H1 (cell line): ENCODE data around the gene KRT10. TPM values are rescaled to one million over a fixed set of nuclear protein-coding genes. Genes with fewer than 3 reads are reported as not detected.

Source experiments
- CTCF ChIA-PET: fragments of 300-600 bp; sonication (Branson Sonifier 250); formaldehyde crosslinking; loops from one replicate; lab custom pipeline; 2021; ENCODE audit not compliant: partially characterized antibody; lab: Charles Lee
- POLR2A ChIA-PET: fragments of 300-600 bp; sonication (Branson Sonifier 250); formaldehyde crosslinking; loops from one replicate; lab custom pipeline; 2021; ENCODE audit warnings: inconsistent platforms; ENCODE audit not compliant: partially characterized antibody; lab: Charles Lee
- DNase-seq, 2 experiments: peaks; one replicate each; pipeline versions ENCODE4 v3.0.0 to v3.0.0-alpha.2; 2010 to 2022; ENCODE audit warnings: low spot score in 2 of 2, low read depth in 1 of 2, mixed read lengths in 1 of 2
- FAIRE-seq: peaks from 2 replicates; lab custom pipeline; 2011; peaks lifted over from hg19 to GRCh38; lab: Jason Lieb, UNC
- H2AFZ ChIP-seq: 2 replicates; pipeline ENCODE4 v1.8.1; 2012; ENCODE audit warnings: low read length, inconsistent platforms
- H2AK5ac ChIP-seq: 2 replicates; pipeline ENCODE4 v1.6.1; 2013; ENCODE audit warnings: low read depth, low read length
- H2BK120ac ChIP-seq: replicated peaks from 2 replicates; pipeline ENCODE3; 2013; ENCODE audit warnings: low read depth, low read length, inconsistent platforms
- H2BK12ac ChIP-seq: 2 replicates; pipeline ENCODE4 v1.6.1; 2013; ENCODE audit warnings: low read depth, low read length
- H2BK15ac ChIP-seq: 2 replicates; pipeline ENCODE4 v1.6.1; 2013; ENCODE audit warnings: low read length
- H2BK20ac ChIP-seq: 2 replicates; pipeline ENCODE4 v1.6.1; 2013; ENCODE audit warnings: low read length
- H2BK5ac ChIP-seq: 2 replicates; pipeline ENCODE4 v1.6.1; 2013; ENCODE audit warnings: low read depth, low read length
- H3K14ac ChIP-seq: 2 replicates; pipeline ENCODE4 v1.6.1; 2013; ENCODE audit warnings: inconsistent platforms; ENCODE audit not compliant: insufficient read length
- H3K18ac ChIP-seq: 2 replicates; pipeline ENCODE4 v1.6.1; 2013; ENCODE audit warnings: low read length; ENCODE audit errors: extremely low read depth
- H3K23ac ChIP-seq: 2 replicates; pipeline ENCODE4 v1.6.1; 2013; ENCODE audit warnings: inconsistent platforms; ENCODE audit not compliant: insufficient read length
- H3K23me2 ChIP-seq: 2 replicates; pipeline ENCODE4 v1.6.1; 2013; ENCODE audit warnings: low read depth, low read length
- H3K27ac ChIP-seq: 2 replicates; pipeline ENCODE4 v1.6.1; 2011; ENCODE audit warnings: low read depth, low read length, inconsistent platforms
- H3K27me3 ChIP-seq, 4 experiments: replicated peaks in 1 of 4; 1 replicate in 1 of 4; 2 replicates in 3 of 4; pipeline versions ENCODE4 v1.6.1 to v1.8.1; 2011 to 2013; ENCODE audit warnings: low read length in 3 of 4, mild to moderate bottlenecking in 3 of 4, inconsistent platforms in 2 of 4, mixed read lengths in 2 of 4, moderate library complexity in 1 of 4; ENCODE audit not compliant: control insufficient read depth in 3 of 4, insufficient read depth in 3 of 4; ENCODE audit errors: extremely low read depth in 1 of 4
- H3K36me3 ChIP-seq, 4 experiments: 2 replicates each; pipeline versions ENCODE4 v1.6.1 to v1.8.1; 2011 to 2013; ENCODE audit warnings: mild to moderate bottlenecking in 4 of 4, low read length in 3 of 4, moderate library complexity in 2 of 4, control low read depth in 1 of 4, inconsistent platforms in 1 of 4; ENCODE audit not compliant: insufficient read depth in 4 of 4, control insufficient read depth in 2 of 4
- H3K4ac ChIP-seq: replicated peaks from 2 replicates; pipeline ENCODE3; 2013; ENCODE audit warnings: low read length, low read depth, mixed read lengths, inconsistent platforms; ENCODE audit not compliant: insufficient read length
- H3K4me1 ChIP-seq, 4 experiments: replicated peaks in 1 of 4; 1 replicate in 1 of 4; 2 replicates in 3 of 4; pipeline versions ENCODE4 v1.6.1 to v1.8.1; 2011 to 2013; ENCODE audit warnings: low read length in 3 of 4, inconsistent platforms in 2 of 4, mixed read lengths in 1 of 4; ENCODE audit not compliant: insufficient read depth in 4 of 4, control insufficient read depth in 3 of 4
- H3K4me2 ChIP-seq, 2 experiments: 2 replicates each; pipeline versions ENCODE4 v1.6.1 to v1.8.1; 2011 to 2013; ENCODE audit warnings: low read depth in 2 of 2, low read length in 2 of 2, control low read depth in 1 of 2, inconsistent platforms in 1 of 2, mild to moderate bottlenecking in 1 of 2; ENCODE audit not compliant: insufficient read depth in 1 of 2
- H3K4me3 ChIP-seq, 4 experiments: fragments of 200-600, 300-600 bp in 1 of 4; sonication (generic), shearing (Covaris generic), sonication (Bioruptor Twin) in 1 of 4; 2 replicates each; pipeline versions ENCODE4 v1.5.1 to v1.8.1; 2011 to 2016; ENCODE audit warnings: low read length in 4 of 4, low read depth in 3 of 4, control low read depth in 2 of 4, inconsistent platforms in 2 of 4, mild to moderate bottlenecking in 2 of 4, mixed read lengths in 1 of 4, moderate library complexity in 1 of 4; ENCODE audit not compliant: insufficient read depth in 2 of 4; ENCODE audit errors: extremely low read depth in 1 of 4
- H3K56ac ChIP-seq: replicated peaks from 2 replicates; pipeline ENCODE3; 2013; ENCODE audit warnings: low read depth, mild to moderate bottlenecking, mixed read lengths, low read length, inconsistent platforms; ENCODE audit not compliant: insufficient read length
- H3K79me1 ChIP-seq: 2 replicates; pipeline ENCODE4 v1.6.1; 2013; ENCODE audit warnings: low read depth, low read length, control low read depth
- H3K79me2 ChIP-seq, 2 experiments: 2 replicates each; pipeline versions ENCODE4 v1.6.1 to v1.8.1; 2012 to 2013; ENCODE audit warnings: low read length in 2 of 2, mild to moderate bottlenecking in 2 of 2, inconsistent platforms in 1 of 2; ENCODE audit not compliant: insufficient read depth in 2 of 2, control insufficient read depth in 1 of 2
- H3K9ac ChIP-seq, 4 experiments: replicated peaks in 1 of 4; 1 replicate in 1 of 4; 2 replicates in 3 of 4; pipeline versions ENCODE4 v1.6.1 to v1.8.1; 2011 to 2013; ENCODE audit warnings: low read depth in 3 of 4, low read length in 3 of 4, control low read depth in 2 of 4, mild to moderate bottlenecking in 2 of 4, moderate library complexity in 2 of 4, inconsistent platforms in 1 of 4; ENCODE audit errors: extremely low read depth in 1 of 4
- H3K9me3 ChIP-seq, 2 experiments: 2 replicates each; pipeline versions ENCODE4 v1.6.1 to v1.8.1; 2012 to 2013; ENCODE audit warnings: mild to moderate bottlenecking in 2 of 2, moderate library complexity in 2 of 2, control low read depth in 1 of 2, inconsistent platforms in 1 of 2, low read depth in 1 of 2, low read length in 1 of 2, mixed read lengths in 1 of 2; ENCODE audit not compliant: insufficient read depth in 2 of 2
- H4K20me1 ChIP-seq, 2 experiments: replicated peaks in 1 of 2; 2 replicates each; pipeline versions ENCODE3 to v1.8.1; 2011 to 2013; ENCODE audit warnings: inconsistent platforms in 2 of 2, low read length in 2 of 2, mild to moderate bottlenecking in 1 of 2; ENCODE audit not compliant: insufficient read depth in 2 of 2, control insufficient read depth in 1 of 2
- H4K5ac ChIP-seq: 2 replicates; pipeline ENCODE4 v1.6.1; 2013; ENCODE audit warnings: low read length, low read depth, mixed read lengths, inconsistent platforms; ENCODE audit not compliant: insufficient read length
- H4K8ac ChIP-seq: 2 replicates; pipeline ENCODE4 v1.8.0; 2013; ENCODE audit warnings: mild to moderate bottlenecking, moderate library complexity, low read length, inconsistent platforms; ENCODE audit not compliant: insufficient read depth; ENCODE audit errors: extremely low read depth
- H4K91ac ChIP-seq: replicated peaks from 2 replicates; pipeline ENCODE3; 2013; ENCODE audit warnings: low read length, mixed read lengths, inconsistent platforms; ENCODE audit not compliant: insufficient read length
- EGR1 ChIP-seq: IDR thresholded peaks from 2 replicates; pipeline ENCODE4 v1.6.1; 2011; ENCODE audit warnings: low read depth, low read length, borderline replicate concordance
- EP300 ChIP-seq, 2 experiments: IDR thresholded peaks; 1 replicate in 1 of 2; 2 replicates in 1 of 2; pipeline ENCODE4 v1.6.1; 2011 to 2012; ENCODE audit warnings: low read depth in 2 of 2, low read length in 2 of 2, mild to moderate bottlenecking in 2 of 2, borderline replicate concordance in 1 of 2, inconsistent platforms in 1 of 2, moderate library complexity in 1 of 2
- GABPA ChIP-seq: IDR thresholded peaks from 2 replicates; pipeline ENCODE4 v1.6.1; 2011; ENCODE audit warnings: mild to moderate bottlenecking, low read length, moderate library complexity, borderline replicate concordance; ENCODE audit not compliant: insufficient read depth
- GTF2F1 ChIP-seq: IDR thresholded peaks from 2 replicates; pipeline ENCODE4 v1.6.1; 2012; ENCODE audit warnings: low read depth, low read length, improper control_type of control experiment, borderline replicate concordance
- KDM4A ChIP-seq: IDR thresholded peaks from one replicate; pipeline ENCODE4 v1.7.1; 2012; ENCODE audit warnings: low read depth, mild to moderate bottlenecking, moderate library complexity, low read length, inconsistent platforms; ENCODE audit not compliant: severe bottlenecking
- MAFK ChIP-seq: IDR thresholded peaks from 2 replicates; pipeline ENCODE4 v1.6.1; 2012; ENCODE audit warnings: low read depth, mild to moderate bottlenecking, improper control_type of control experiment, low read length
- PHF8 ChIP-seq: fragments of 200-600 bp; sonication (generic); conservative IDR thresholded peaks from 2 replicates; pipeline ENCODE4 v1.7.1; 2012; ENCODE audit warnings: low read depth, mild to moderate bottlenecking, inconsistent platforms, low read length, moderate library complexity
- TAF1 ChIP-seq: IDR thresholded peaks from 2 replicates; pipeline ENCODE4 v1.6.1; 2011; ENCODE audit warnings: mild to moderate bottlenecking, low read depth, low read length
- WGBS, 2 experiments: shearing (Covaris generic) in 1 of 2; methylation state at CpG; one replicate each; pipeline versions ENCODE4 v1.1.6 to v1.1.7; 2013 to 2015; ENCODE audit warnings: low lambda C conversion rate in 2 of 2, mixed read lengths in 2 of 2, inconsistent platforms in 1 of 2, low coverage in 1 of 2, missing lambda C conversion rate in 1 of 2; ENCODE audit not compliant: insufficient replicate concordance in 2 of 2, insufficient coverage in 1 of 2, insufficient read length in 1 of 2; ENCODE audit errors: extremely low coverage in 1 of 2, missing lambda C conversion rate in 1 of 2; 5-methylcytosine and 5-hydroxymethylcytosine counted together
- polyA plus RNA-seq, 7 experiments: library from polyadenylated mRNA; depleted of rRNA in 3 of 7; stranded (reverse) in 5 of 7; unstranded in 2 of 7; fragments of >200 nt in 5 of 7; fragments of 200-250 nt in 2 of 7; gene quantifications; 1 replicate in 5 of 7; 2 replicates in 1 of 7; 4 replicates in 1 of 7; pipeline versions ENCODE4 v1.2.1 to v1.2.3, GENCODE V29; 2011 to 2013; ENCODE audit warnings: missing spikeins in 2 of 7, mixed read lengths in 2 of 7
- total RNA-seq: library from RNA; stranded (reverse); fragmentation: NEBNext Ultra II Directional; extraction: Animal tissue kit (Norgen Biotek cat#: 25700); gene quantifications from 2 replicates; pipeline ENCODE4 v1.2.1, GENCODE V29; 2021

KRT10 gene
- total and polyA plus RNA-seq, 2 of the 8 experiments (the other 6 are each of a cell fraction or from before 2014, with no cell fraction given), result 3.5 to 39.4 TPM

DNA sequence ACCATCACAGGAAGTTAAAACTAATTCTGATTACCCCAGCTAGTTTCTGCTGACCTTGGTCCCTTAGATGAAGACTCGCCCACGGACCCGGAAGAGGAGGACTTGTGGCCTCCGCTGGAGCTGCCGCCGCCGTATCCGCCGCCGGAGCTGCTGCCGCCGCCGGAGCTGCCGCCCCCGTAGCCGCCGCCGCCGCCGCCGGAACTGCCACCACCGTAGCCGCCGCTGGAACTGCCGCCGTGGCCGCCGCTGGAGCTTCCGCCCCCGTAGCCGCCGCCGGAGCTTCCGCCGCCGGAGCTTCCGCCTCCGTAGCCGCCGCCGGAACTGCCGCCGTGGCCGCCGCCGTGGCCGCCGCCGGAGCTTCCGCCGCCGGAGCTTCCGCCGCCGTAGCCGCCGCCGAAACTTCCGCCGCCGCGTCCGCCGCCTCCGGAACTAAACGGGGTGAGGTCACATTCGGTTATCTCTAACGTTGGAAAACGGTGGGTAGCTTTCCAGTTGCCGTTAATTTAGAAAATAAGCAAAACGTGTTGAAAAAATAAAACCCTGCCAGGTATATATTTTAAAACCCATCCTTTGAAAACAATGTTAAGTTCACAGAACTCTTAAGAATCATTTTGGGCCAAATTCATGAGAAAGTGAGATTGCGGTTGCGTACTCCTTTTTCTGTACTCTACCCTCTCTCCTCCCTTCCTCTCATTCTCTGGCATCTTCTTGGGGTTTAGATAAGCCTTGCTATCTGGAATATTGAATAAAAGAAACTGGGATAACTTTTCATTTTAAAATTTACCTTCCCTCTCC, 3.5 kb downstream of the KRT10 start:
- no peaks in the 10 kb centered on the region; a peak in 2 of 7 replicates for H3K27me3 ChIP-seq
- no peaks in the 10 kb centered on the region for H3K79me2 ChIP-seq
- H2BK12ac ChIP-seq, result no peak overlapping the region
- no peak overlapping the region for H3K27ac ChIP-seq
- H3K23me2 ChIP-seq, result no peaks in the 10 kb centered on the region
- no peak overlapping the region for H4K91ac ChIP-seq
- peak overlapping the region; percentile 54 to 86 (median 68) for H3K4me3 ChIP-seq
- no peak overlapping the region for H3K14ac ChIP-seq
- no peak overlapping the region for H4K5ac ChIP-seq
- H3K36me3 ChIP-seq, result peaks cover 0 to 5% (median 4%) of the 10 kb centered on the region in 4 experiments; a peak in 2 of 8 replicates
- H3K4ac ChIP-seq, result no peak overlapping the region
- no peak overlapping the region for H2BK5ac ChIP-seq
- WGBS, 2 experiments, result 4% methylated on average over 61 of the region's 73 CpGs; no CpG with 5 or more reads in 1 of the 2 experiments
- H3K18ac ChIP-seq, result no peak overlapping the region
- no peaks in the 10 kb centered on the region for H4K20me1 ChIP-seq
- no peak overlapping the region for H2BK120ac ChIP-seq
- H3K9ac ChIP-seq, result peak overlapping the region in 2 of 4 experiments; percentile 34 to 59; a peak in 2 of 7 replicates
- no peaks in the 10 kb centered on the region for H3K79me1 ChIP-seq
- peak in 1 of 2 experiments; percentile 69 for DNase-seq
- H3K23ac ChIP-seq, result no peak overlapping the region
- no peak overlapping the region for H2BK15ac ChIP-seq
- CTCF ChIA-PET, result interaction anchor here (1.2 kb wide), 1 partner anchor 45 kb away, joined by 3 read pairs; no protein-coding TSS in a partner anchor
- H3K4me1 ChIP-seq, result no peaks in the 10 kb centered on the region; a peak in 1 of 7 replicates
- H4K8ac ChIP-seq, result peak overlapping the region; percentile 92; the same call in 1 of the 2 replicates
- POLR2A ChIA-PET, result interaction anchor here (1.1 to 1.2 kb wide), 3 partner anchors 14 to 870 kb away, joined by 3 to 5 read pairs (median 4); no protein-coding TSS in a partner anchor
- TF ChIP-seq PHF8 (peak; percentile 75), EP300 (IDR thresholded peaks at IDR 0.05; ENCODE audit: borderline replicate concordance in 1 of 2, low read depth in 2 of 2, low read length in 2 of 2) (peak in 1 of 2 experiments; percentile 94; a peak in 2 of 3 replicates), GTF2F1 (no peak), MAFK (no peak), TAF1 (0 out of 2 replicates have a peak, but pooled peaks have one; percentile 41), EGR1 (peak; percentile 77), GABPA (peak; percentile 51; the same call in 1 of the 2 replicates), KDM4A (peak; percentile 40)
- TF ChIP-seq, all 59 proteins: peak for 6
- no peak overlapping the region for H2BK20ac ChIP-seq
- no peaks in the 10 kb centered on the region for H3K9me3 ChIP-seq
- peak overlapping the region; percentile 57 to 66 for H3K4me2 ChIP-seq
- H3K56ac ChIP-seq, result peak overlapping the region; percentile 55
- 0 out of 2 replicates have a peak overlapping the region, but pooled peaks have one; percentile 60 for H2AFZ ChIP-seq
- no peak overlapping the region for H2AK5ac ChIP-seq
- FAIRE-seq, result no peak
